Measurements from ENCODE around the gene TGFB1.

The TGFB1 gene

DNA sequence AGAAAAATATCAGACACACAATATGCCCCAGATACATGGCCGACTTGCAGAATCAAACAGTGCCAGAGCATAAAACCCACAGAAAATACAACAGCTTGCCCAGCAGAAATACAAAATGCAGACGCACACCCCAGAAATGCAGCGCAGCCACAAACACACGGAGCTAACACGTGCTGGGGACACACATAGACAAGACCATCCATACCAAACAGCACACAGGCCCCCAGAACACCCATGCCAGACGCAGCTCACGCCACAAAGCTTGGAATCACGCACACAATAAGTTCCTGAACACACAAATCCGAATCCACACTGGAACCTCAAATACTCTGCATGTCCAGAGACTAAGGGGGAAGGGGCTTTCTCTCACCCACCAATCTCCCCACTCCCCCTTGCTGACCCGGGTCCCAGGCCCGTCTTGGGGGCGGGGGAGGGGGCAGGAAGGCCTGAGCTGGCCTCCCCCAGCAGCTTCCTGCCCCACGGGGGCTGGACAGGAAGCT is 26.6 kb downstream of the TGFB1 start:
- TF ChIP-seq, protein P1, sequence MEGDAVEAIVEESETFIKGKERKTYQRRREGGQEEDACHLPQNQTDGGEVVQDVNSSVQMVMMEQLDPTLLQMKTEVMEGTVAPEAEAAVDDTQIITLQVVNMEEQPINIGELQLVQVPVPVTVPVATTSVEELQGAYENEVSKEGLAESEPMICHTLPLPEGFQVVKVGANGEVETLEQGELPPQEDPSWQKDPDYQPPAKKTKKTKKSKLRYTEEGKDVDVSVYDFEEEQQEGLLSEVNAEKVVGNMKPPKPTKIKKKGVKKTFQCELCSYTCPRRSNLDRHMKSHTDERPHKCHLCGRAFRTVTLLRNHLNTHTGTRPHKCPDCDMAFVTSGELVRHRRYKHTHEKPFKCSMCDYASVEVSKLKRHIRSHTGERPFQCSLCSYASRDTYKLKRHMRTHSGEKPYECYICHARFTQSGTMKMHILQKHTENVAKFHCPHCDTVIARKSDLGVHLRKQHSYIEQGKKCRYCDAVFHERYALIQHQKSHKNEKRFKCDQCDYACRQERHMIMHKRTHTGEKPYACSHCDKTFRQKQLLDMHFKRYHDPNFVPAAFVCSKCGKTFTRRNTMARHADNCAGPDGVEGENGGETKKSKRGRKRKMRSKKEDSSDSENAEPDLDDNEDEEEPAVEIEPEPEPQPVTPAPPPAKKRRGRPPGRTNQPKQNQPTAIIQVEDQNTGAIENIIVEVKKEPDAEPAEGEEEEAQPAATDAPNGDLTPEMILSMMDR (IDR thresholded peaks at IDR 0.05; ENCODE audit: low read depth, low read length), result no peak
- no peak for DNase-seq (ENCODE audit: low read depth, low spot score)
- H3K4me3 ChIP-seq (ENCODE audit: low read depth, low read length), result no peak overlapping the region
- in situ Hi-C loops (cut with HindIII; ENCODE audit: low sequenced_read_pairs), result no loop called here

DNA sequence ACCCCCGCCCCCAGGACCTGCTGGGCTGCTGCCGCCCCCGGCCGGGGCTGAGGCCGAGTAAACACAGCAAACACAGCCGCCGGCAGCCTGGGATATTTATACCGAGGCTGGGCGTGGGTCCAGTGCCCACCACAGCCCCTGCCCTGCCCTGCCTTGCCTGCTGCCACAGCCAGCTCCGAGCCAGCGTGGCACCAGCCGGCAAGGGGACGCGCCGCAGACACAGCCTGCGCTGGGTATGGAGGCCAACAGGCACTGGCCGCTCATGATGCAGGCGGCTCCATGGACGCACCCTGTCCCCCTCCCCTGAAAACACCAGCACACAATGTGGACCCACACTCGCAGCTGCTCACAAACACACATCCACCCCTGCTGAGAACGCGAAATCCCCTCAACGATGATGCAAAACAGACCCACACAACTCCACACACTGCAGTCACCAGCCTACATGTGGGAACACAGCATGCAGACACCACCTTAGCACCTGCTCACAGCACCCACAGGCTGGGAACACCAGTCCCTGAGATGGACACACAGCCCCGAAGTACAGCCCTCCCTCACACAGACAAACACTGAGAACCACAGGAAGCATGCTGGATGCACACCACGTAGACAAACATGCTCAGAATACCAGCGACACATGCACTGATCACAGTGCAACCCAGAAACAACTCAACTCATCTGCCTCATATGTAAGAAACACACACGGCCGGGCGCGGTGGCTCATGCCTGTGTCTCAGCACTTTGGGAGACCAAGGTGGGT is 27.6 kb downstream of the TGFB1 start:
- no peak overlapping the region for H3K4me3 ChIP-seq (ENCODE audit: low read depth, low read length)
- in situ Hi-C loops (cut with HindIII; ENCODE audit: low sequenced_read_pairs), result no loop called here
- TF ChIP-seq, protein P1 (IDR thresholded peaks at IDR 0.05; ENCODE audit: low read depth, low read length), result no peak
- DNase-seq (ENCODE audit: low read depth, low spot score), result peak; percentile 76

DNA sequence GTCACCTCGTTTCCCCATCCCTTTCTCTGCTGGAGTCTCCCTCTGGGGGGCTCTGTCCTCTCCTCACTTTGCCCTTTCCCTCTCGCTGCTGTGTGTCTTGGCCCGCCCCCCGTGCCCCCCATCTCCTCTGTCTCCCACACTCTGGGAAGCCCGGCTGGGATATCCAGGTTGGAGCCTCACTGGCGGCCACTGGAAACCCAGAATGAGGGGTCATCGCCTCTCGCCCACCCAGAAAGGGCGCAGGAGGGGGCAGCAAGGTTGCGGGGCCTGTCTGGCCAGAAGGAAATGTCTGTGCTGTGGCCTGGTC is 28.1 kb downstream of the TGFB1 start:
- TF ChIP-seq, protein P1 (IDR thresholded peaks at IDR 0.05; ENCODE audit: low read depth, low read length), result no peak
- in situ Hi-C loops (cut with HindIII; ENCODE audit: low sequenced_read_pairs), result no loop called here
- DNase-seq (ENCODE audit: low read depth, low spot score), result no peak
- no peak overlapping the region for H3K4me3 ChIP-seq (ENCODE audit: low read depth, low read length)

DNA sequence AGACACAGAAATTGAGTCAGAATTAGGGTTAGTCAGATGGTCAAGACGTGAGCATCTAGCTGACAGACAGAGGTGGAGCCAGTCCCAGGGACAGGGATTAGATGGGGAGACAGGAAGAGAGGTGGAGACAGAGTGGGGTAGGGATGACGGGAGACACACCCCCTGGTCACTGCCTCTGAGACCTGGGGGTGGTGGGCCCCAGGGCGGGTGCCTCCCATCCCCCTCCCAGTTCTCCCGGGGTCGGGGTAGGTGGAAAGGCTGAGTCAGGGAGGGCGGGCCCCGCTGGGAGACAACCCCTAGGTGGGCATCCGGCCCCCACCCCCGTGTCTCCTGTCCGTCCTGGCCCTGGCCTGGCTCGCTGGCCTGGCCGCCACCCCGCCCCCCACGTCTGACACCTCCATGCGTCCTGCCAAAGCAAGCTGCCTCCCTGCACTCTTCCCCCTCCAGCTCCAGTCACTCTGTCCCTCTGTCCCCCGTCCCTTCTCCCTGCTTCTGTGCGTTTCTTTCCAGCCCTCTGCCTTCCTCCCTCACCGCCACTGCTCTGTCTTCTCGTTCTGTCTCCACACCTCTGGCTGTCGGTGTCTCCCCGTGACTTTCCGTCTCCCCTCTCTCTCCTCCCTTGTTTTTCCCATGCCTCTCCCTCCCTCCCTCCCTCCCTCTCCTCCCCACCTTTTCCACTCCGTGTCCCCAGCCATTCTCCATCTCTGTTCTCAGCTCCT is 28.6 kb downstream of the TGFB1 start:
- in situ Hi-C loops (cut with HindIII; ENCODE audit: low sequenced_read_pairs), result no loop called here
- TF ChIP-seq, protein P1 (IDR thresholded peaks at IDR 0.05; ENCODE audit: low read depth, low read length), result no peak
- no peak overlapping the region for H3K4me3 ChIP-seq (ENCODE audit: low read depth, low read length)
- peak; percentile 83 for DNase-seq (ENCODE audit: low read depth, low spot score)

DNA sequence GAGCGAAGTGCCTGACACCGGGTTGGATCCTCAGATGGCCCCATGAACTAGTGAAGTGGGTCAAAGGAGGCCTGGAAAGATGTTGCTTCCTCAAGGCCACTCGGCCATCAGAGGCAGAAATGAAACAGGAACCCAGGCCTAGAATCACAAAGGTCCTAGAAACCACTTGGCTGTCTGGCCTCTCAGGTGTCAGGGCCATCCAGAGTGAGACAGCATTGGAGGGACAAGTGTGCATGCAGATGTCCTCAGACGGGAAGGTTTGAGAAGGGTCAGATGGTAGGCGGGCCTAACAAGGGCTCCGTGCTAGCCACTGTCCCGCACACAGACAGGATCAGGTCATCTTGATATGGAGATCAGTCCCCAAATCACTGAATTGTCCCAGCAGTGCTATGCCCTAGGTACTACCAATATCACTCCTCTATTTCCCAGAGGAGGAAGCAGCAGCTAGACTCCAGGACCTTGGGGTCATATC is 29.5 kb downstream of the TGFB1 start:
- in situ Hi-C loops (cut with HindIII; ENCODE audit: low sequenced_read_pairs), result no loop called here
- H3K4me3 ChIP-seq (ENCODE audit: low read depth, low read length), result no peak overlapping the region
- DNase-seq (ENCODE audit: low read depth, low spot score), result no peak
- TF ChIP-seq, protein P1 (IDR thresholded peaks at IDR 0.05; ENCODE audit: low read depth, low read length), result no peak

DNA sequence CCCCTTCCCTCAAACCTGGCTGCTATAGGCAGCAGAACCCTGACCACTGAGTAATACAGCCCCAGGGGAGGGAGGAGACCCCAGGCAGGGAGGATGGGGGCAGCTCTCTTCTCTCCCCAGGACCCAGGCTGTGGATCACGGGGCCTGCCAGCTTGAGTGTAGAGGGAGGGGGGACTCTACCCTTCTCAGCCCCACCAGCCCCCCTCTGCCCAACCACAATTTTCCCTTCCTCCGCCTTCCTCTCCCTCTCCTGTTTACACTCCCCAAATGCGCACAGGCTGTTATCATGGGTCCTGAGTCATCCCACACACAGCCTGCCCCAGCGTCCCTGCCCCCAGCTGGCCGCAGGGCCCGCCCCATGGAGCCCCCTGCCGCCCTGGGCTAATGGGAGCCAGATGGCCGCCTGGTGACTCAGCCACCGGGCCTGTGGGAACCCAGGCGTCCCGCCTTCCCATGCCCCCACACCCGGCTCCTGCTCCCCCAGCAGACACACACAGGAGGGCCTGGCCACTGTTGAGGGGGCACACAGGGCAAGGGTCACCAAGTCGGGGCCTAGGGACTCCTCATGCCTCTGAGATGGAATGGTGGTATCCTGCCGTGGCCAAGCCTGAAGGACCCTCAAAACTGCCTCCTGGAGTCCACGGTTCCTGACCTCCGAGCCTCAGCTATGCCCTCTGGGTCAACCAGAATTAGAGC is 30.1 kb downstream of the TGFB1 start:
- TF ChIP-seq, protein P1 (IDR thresholded peaks at IDR 0.05; ENCODE audit: low read depth, low read length), result no peak
- H3K4me3 ChIP-seq (ENCODE audit: low read depth, low read length), result no peak overlapping the region
- in situ Hi-C loops (cut with HindIII; ENCODE audit: low sequenced_read_pairs), result no loop called here
- peak; percentile 99 for DNase-seq (ENCODE audit: low read depth, low spot score)

Data from astrocyte of the spinal cord (primary cell).